ENCODE data around the gene PDGFRB. TPM values are rescaled to one million over a fixed set of nuclear protein-coding genes. Genes with fewer than 3 reads are reported as not detected.

The PDGFRB gene
- total and polyA plus RNA-seq, 7 donors = 14.6 to 56.0 (median 34.0) TPM

GRCh38 chr5:150067405-150067960 lies 88.2 kb downstream of the PDGFRB start:
- Histone ChIP-seq H3K9me3 (no peaks in the 10 kb centered on the region), H3K4me3 (no peak overlapping the region), H3K4me1 (no peaks in the 10 kb centered on the region), H3K27me3 (ENCODE audit: insufficient read depth in 3 of 3, low read length in 2 of 3) (no peaks in the 10 kb centered on the region), H3K36me3 (ENCODE audit: insufficient read depth in 1 of 2, low read depth in 1 of 2) (no peaks in the 10 kb centered on the region), H3K27ac (no peak overlapping the region)
- no peak for TF ChIP-seq CTCF (IDR thresholded peaks at IDR 0.05)
- intact Hi-C loops (cut with DNase I) = no loop called here
- DNase-seq = peak in 1 of 2 donors; percentile 30
- WGBS, 3 donors = 87 to 94% (median 91%) methylated on average over 6 of the region's 6 CpGs
- ATAC-seq = no peak

- 87 to 90% (median 88%) methylated on average over 2 of the region's 2 CpGs for WGBS, 3 donors
- TF ChIP-seq CTCF (IDR thresholded peaks at IDR 0.05) = no peak
- no peaks in the 10 kb centered on the region for H3K36me3 ChIP-seq (ENCODE audit: insufficient read depth in 1 of 2, low read depth in 1 of 2)
- H3K27me3 ChIP-seq (ENCODE audit: insufficient read depth in 3 of 3, low read length in 2 of 3) = no peaks in the 10 kb centered on the region
- intact Hi-C loops (cut with DNase I) = no loop called here
- H3K4me1 ChIP-seq = no peaks in the 10 kb centered on the region
- no peak overlapping the region for H3K27ac ChIP-seq
- no peaks in the 10 kb centered on the region for H3K9me3 ChIP-seq
- no peak overlapping the region for H3K4me3 ChIP-seq
- ATAC-seq = no peak
- DNase-seq = peak in 1 of 2 donors; percentile 49
Measured at GRCh38 chr5:150066901-150067396, 88.7 kb downstream of the PDGFRB start.

GRCh38 chr5:150066436-150066835 lies 89.2 kb downstream of the PDGFRB start:
- ATAC-seq = no peak
- no peaks in the 10 kb centered on the region for H3K4me1 ChIP-seq
- no peaks in the 10 kb centered on the region for H3K27me3 ChIP-seq (ENCODE audit: insufficient read depth in 3 of 3, low read length in 2 of 3)
- no peak for TF ChIP-seq CTCF (IDR thresholded peaks at IDR 0.05)
- 82 to 94% (median 94%) methylated on average over 5 of the region's 5 CpGs for WGBS, 3 donors
- no peak overlapping the region for H3K4me3 ChIP-seq
- H3K27ac ChIP-seq = no peak overlapping the region
- peak in 1 of 2 donors; percentile 23 for DNase-seq
- no peaks in the 10 kb centered on the region for H3K36me3 ChIP-seq (ENCODE audit: insufficient read depth in 1 of 2, low read depth in 1 of 2)
- intact Hi-C loops (cut with DNase I) = no loop called here
- no peaks in the 10 kb centered on the region for H3K9me3 ChIP-seq

GRCh38 chr5:150065886-150066285 lies 89.8 kb downstream of the PDGFRB start:
- Histone ChIP-seq H3K27ac (no peak overlapping the region), H3K36me3 (ENCODE audit: insufficient read depth in 1 of 2, low read depth in 1 of 2) (no peaks in the 10 kb centered on the region), H3K9me3 (no peaks in the 10 kb centered on the region), H3K4me3 (no peak overlapping the region), H3K4me1 (no peaks in the 10 kb centered on the region), H3K27me3 (ENCODE audit: insufficient read depth in 3 of 3, low read length in 2 of 3) (no peaks in the 10 kb centered on the region)
- intact Hi-C loops (cut with DNase I) = no loop called here
- peak in 2 of 4 donors; percentile 26 to 33 for ATAC-seq
- no peak for TF ChIP-seq CTCF (IDR thresholded peaks at IDR 0.05)
- DNase-seq = peak; percentile 46 to 58
- 57 to 84% (median 67%) methylated on average over 10 of the region's 10 CpGs for WGBS, 3 donors

GRCh38 chr5:150065346-150065745 lies 90.3 kb downstream of the PDGFRB start:
- whole genome bisulfite sequencing, 3 donors = 67 to 81% (median 74%) methylated on average over 6 of the region's 6 CpGs
- peak; percentile 49 to 59 for DNase-seq
- intact Hi-C loops (cut with DNase I) = no loop called here
- peak in 3 of 4 donors; percentile 26 to 29 (median 26) for ATAC-seq
- no peak for TF ChIP-seq CTCF (IDR thresholded peaks at IDR 0.05)
- H3K27me3 ChIP-seq (ENCODE audit: insufficient read depth in 3 of 3, low read length in 2 of 3) = no peaks in the 10 kb centered on the region
- H3K36me3 ChIP-seq (ENCODE audit: insufficient read depth in 1 of 2, low read depth in 1 of 2) = no peaks in the 10 kb centered on the region
- no peak overlapping the region for H3K4me3 ChIP-seq
- H3K4me1 ChIP-seq = no peaks in the 10 kb centered on the region
- no peak overlapping the region for H3K27ac ChIP-seq
- H3K9me3 ChIP-seq = no peaks in the 10 kb centered on the region
